Measurements from ENCODE around the gene SMG9. TPM values are rescaled to one million over a fixed set of nuclear protein-coding genes. Genes with fewer than 3 reads are reported as not detected.

SMG9 gene
- total RNA-seq, 4 donors from 2014 or later: 7.5 to 25.6 (median 22.3) TPM

- H3K27ac ChIP-seq (replicated peaks in 1 of 4): no peak overlapping the region
- no peak for TF ChIP-seq POLR2A (IDR thresholded peaks at IDR 0.05; ENCODE audit: low read depth)
- no peak for DNase-seq (ENCODE audit: extremely low spot score)
- peaks cover 0 to 26% (median 24%) of the 10 kb centered on the region in 4 donors for H3K9me3 ChIP-seq
- H3K4me1 ChIP-seq: no peaks in the 10 kb centered on the region
- H3K27me3 ChIP-seq: peaks cover 0 to 10% (median 0%) of the 10 kb centered on the region in 4 donors
- no peak overlapping the region for H3K4me3 ChIP-seq
- intact Hi-C loops (cut with DNase I): no loop called here
- 71% methylated on average over 4 of the region's 4 CpGs for WGBS
- no peaks in the 10 kb centered on the region for H3K36me3 ChIP-seq
Measured at GRCh38 chr19:43692877-43693276, 61.9 kb downstream of the SMG9 start.

GRCh38 chr19:43692385-43692784, 62.4 kb downstream of the SMG9 start:
- TF ChIP-seq POLR2AphosphoS5 (IDR thresholded peaks at IDR 0.05): no peak
- no peak for TF ChIP-seq POLR2A (IDR thresholded peaks at IDR 0.05; ENCODE audit: low read depth)
- TF ChIP-seq EP300 (IDR thresholded peaks at IDR 0.05): no peak
- TF ChIP-seq CTCF (IDR thresholded peaks at IDR 0.05): no peak
- 91% methylated on average over 2 of the region's 2 CpGs for WGBS
- Histone ChIP-seq H3K27me3 (peaks cover 0 to 5% (median 0%) of the 10 kb centered on the region in 4 donors), H3K4me1 (no peaks in the 10 kb centered on the region), H3K4me3 (no peak overlapping the region), H3K9me3 (peaks cover 0 to 26% (median 24%) of the 10 kb centered on the region in 4 donors), H3K27ac (replicated peaks in 1 of 4) (no peak overlapping the region), H3K36me3 (no peaks in the 10 kb centered on the region)
- intact Hi-C loops (cut with DNase I): no loop called here
- DNase-seq (ENCODE audit: extremely low spot score): no peak

GRCh38 chr19:43691755-43692154, 63.0 kb downstream of the SMG9 start:
- WGBS: 82% methylated on average over 5 of the region's 5 CpGs
- intact Hi-C loops (cut with DNase I): no loop called here
- no peaks in the 10 kb centered on the region for H3K36me3 ChIP-seq
- no peaks in the 10 kb centered on the region for H3K4me1 ChIP-seq
- DNase-seq (ENCODE audit: extremely low spot score): no peak
- H3K9me3 ChIP-seq: peaks cover 0 to 26% (median 24%) of the 10 kb centered on the region in 4 donors
- H3K27ac ChIP-seq (replicated peaks in 1 of 4): no peak overlapping the region
- H3K4me3 ChIP-seq: no peak overlapping the region
- TF ChIP-seq EP300 (IDR thresholded peaks at IDR 0.05) (no peak), POLR2AphosphoS5 (IDR thresholded peaks at IDR 0.05) (no peak)
- H3K27me3 ChIP-seq: peaks cover 0 to 4% (median 0%) of the 10 kb centered on the region in 4 donors

- intact Hi-C loops (cut with DNase I): no loop called here
- Histone ChIP-seq H3K4me3 (no peak overlapping the region), H3K27ac (replicated peaks in 1 of 4) (no peak overlapping the region), H3K4me1 (no peaks in the 10 kb centered on the region), H3K27me3 (peaks cover 0 to 4% (median 0%) of the 10 kb centered on the region in 4 donors), H3K9me3 (peaks cover 0 to 26% (median 22%) of the 10 kb centered on the region in 4 donors), H3K36me3 (no peaks in the 10 kb centered on the region)
- TF ChIP-seq POLR2AphosphoS5 (IDR thresholded peaks at IDR 0.05) (no peak), EP300 (IDR thresholded peaks at IDR 0.05) (no peak), POLR2A (IDR thresholded peaks at IDR 0.05; ENCODE audit: low read depth) (no peak), CTCF (IDR thresholded peaks at IDR 0.05) (no peak)
- DNase-seq (ENCODE audit: extremely low spot score): no peak
- WGBS: 98% methylated on average over 3 of the region's 3 CpGs
Measured at GRCh38 chr19:43690890-43691289, 63.9 kb downstream of the SMG9 start.

GRCh38 chr19:43690444-43690843, 64.3 kb downstream of the SMG9 start:
- WGBS: 48% methylated on average over 3 of the region's 3 CpGs
- Histone ChIP-seq H3K4me3 (no peak overlapping the region), H3K27ac (replicated peaks in 1 of 4) (no peak overlapping the region), H3K9me3 (peaks cover 0 to 26% (median 19%) of the 10 kb centered on the region in 4 donors), H3K27me3 (peaks cover 0 to 4% (median 0%) of the 10 kb centered on the region in 4 donors), H3K4me1 (no peaks in the 10 kb centered on the region), H3K36me3 (no peaks in the 10 kb centered on the region)
- TF ChIP-seq EP300 (IDR thresholded peaks at IDR 0.05): no peak
- no peak for TF ChIP-seq POLR2A (IDR thresholded peaks at IDR 0.05; ENCODE audit: low read depth)
- TF ChIP-seq CTCF (IDR thresholded peaks at IDR 0.05): no peak
- no peak for TF ChIP-seq POLR2AphosphoS5 (IDR thresholded peaks at IDR 0.05)
- no peak for DNase-seq (ENCODE audit: extremely low spot score)
- intact Hi-C loops (cut with DNase I): no loop called here
